Hematopoietic multipotent progenitor cell treated with erythropoietin and hydrocortisone succinate and interleukin-3 and kit ligand, for 8 days (in vitro differentiated cells): ENCODE measurements around the gene CINP.
A peak's percentile ranks its signal among the peaks of the same experiment; 100 is the strongest.

ENCODE experiments used
- DNase-seq: peaks from one replicate; pipeline ENCODE4 v3.0.0-alpha.2; 2015

Gene CINP

DNA sequence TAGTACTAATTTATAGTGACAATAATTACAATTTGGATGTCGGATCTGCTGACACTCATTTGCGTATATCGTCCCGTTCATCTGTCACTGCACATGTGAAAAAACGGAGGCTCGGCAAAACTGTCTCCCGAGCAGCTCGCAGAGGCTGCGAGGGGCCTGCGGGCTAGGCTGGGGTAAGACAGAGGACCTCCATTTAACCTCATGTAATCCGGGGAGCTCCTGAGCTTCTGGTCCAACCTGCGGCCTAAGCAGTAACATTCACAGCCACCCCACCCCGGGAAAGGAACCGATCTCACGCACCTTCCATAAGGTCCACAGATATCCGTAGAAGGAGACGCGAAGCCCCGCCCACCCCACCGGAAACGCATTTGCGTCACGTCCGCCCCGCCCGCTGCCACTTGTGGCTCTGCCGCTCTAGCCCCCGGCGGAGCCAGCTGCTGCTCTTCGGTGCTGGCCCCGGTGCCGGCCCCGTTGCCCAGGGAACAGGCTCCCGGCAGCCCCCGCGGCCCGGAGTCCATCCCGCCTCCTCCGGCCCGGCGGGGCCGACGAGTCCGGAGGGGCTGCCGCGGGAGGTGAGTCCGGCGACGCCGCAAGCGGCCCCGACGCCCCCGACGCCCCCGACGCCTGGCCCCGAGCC, at the start of gene CINP, which contains the start of gene TECPR2:
CINP (minus strand) TSS at position 346 of the 637 bp plus-strand sequence; CDS start at position 307, 39 bp downstream.
TECPR2 (plus strand) TSS at position 397 of the 637 bp plus-strand sequence. CDS start 13,781 bp downstream, outside the sequence.
- DNase-seq: peak; percentile 90

DNA sequence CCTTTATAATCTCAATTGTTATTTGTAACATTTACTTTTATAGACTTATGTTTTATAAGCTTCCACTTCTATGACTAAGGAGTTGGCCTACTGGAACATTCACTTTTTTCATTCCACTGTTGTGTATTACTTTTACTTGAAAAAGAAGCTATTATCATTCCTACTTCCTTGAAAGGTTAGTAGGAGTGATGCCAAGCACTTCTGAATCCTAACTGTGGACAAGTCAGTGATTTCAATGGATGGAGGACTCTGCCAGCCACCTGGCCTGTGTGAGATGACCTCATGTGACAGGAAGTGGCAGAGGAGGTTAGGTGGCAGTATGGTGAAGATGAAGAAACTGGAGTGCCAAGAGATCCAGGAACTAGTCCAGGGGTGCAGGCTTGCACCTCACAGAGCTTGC, 46.0 kb upstream of the CINP start:
- no peak for DNase-seq

DNA sequence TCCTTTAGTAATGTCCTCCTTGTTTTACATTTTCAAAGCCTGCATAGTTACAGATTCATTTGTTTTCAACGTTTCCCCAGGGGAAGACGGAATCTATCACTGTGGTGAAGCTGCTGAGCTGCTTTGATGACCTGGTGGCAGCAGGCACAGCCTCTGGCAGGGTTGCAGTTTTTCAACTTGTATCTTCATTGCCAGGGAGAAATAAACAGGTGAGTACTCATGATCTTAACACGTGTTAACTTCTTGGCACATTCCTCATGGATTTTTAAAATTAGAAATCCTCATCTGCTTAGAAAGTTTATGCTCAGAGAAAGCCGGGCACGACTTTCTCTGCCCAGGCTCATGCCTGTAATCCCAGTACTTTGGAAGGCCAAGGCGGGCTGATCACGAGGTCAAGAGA, 44.6 kb upstream of the CINP start:
- no peak for DNase-seq

DNA sequence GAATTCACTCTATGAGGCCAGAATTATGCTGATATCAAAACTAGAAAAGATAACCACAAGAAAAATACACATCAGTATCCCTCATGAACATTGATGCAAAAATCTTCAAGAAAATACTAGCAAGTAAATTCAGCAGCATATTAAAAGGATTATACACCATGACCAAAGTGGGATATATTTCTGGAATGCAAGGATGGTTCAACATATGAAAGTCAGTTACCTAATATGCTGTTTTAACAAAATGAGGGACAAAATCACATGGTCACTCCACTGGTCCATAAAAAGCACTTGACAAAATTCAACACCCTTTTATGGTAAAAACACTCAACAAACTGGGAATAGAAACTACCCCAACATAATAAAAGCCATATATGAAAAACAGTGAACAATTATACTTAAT, 40.3 kb upstream of the CINP start:
- DNase-seq: no peak

DNA sequence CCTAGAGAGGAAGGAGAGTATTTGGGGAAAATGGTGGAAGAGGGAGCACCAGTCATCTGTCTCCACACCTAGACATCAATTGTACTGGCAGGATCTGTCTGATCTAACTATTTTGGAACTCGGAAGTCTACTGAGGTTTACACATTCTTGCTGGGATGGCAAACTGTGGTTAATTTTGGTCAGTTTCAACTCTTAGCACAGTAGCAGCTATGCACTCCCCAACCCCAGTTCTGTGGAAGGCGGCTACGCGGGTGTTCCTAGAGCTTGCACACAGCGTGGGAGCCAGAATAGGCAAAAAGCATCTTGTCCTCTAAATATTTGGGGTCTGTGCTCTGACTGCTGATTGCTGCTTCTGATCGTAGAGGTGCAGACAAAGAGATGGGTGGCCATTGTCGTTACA, 33.8 kb upstream of the CINP start:
- DNase-seq: no peak

DNA sequence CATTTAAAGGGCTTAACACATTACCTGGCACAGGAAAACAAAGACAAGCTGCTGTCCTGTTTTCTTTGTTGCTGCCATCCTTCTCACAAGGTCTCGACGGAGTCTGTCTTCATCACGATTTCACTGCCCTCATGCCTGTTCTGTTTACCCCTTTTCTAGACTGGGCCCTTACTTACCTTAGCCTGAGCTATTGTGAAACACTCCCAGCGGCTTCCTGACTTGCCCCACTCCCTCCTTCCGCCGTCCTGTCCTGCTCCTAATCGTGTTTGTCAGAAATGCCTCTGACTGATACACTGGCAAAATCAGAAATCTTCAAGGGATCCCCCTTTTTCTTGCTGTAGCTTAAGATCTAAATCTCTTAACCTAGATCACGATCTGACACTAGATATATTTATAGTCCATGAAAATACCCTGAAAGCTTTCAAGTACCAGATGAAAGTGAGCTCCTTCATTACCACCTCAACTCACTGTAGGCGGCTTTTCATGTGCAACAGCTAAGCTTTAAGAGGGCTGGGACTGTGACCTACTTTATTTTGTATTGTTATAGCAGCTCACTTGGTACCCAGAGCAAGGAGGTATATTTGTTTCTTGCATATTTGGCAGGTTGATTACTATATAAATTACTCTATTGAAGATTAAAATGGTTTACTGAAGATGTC, 32.2 kb upstream of the CINP start:
- no peak for DNase-seq

DNA sequence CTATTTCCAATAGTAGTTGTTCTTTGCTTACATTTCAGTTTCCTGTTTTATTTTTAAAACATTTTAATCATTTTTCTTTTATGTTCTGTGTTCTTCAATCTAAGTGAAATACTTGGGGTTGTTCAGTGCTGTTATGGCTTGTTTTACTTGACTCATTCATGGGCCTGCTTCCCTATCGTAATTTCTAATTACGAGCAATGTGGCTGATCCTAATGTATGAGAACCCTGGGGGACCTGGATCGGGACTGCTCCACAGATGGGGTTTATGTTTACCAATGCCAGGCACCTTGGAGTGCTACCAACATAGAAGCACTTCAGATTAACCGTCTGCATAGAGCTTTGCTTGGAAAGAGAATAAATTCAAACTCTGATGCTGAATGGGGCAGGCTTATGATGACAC, 29.8 kb upstream of the CINP start:
- no peak for DNase-seq

DNA sequence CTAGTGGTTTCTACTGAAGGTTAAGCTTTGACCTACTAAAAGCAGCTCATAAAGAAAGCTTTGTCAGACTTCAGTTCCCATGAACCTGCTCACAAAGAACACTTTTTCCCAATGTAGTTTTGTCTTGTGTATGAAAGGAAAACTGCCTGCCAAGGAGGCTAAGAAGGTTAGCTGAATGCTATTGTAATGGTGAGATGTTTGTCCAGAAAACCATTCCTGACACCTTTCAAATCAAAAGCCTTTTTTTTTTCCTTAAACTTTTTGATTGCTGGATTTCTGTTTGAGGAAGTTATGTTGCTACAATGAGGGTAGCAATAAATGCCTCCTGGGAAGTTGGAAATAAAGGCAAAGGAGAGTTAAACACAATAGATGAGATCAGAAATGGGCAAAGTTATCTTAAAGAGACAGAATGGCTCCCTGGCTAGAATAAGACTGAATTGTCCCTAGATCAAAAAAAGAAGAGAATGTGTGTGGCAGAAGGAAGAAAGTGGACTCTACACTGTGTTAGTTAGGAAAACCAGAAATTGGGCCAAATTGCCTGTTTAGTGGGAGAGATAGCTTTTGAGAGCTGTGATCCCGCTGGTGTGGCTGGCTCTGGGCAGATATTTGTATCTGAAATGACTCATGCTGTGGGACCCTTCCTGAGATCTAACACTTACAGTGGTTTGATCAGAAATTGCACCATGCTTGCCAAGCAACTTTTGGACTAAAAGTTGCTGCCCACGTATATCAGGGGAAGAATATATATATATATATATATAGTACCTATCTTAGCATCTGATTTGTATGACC, 27.6 kb upstream of the CINP start:
- no peak for DNase-seq

DNA sequence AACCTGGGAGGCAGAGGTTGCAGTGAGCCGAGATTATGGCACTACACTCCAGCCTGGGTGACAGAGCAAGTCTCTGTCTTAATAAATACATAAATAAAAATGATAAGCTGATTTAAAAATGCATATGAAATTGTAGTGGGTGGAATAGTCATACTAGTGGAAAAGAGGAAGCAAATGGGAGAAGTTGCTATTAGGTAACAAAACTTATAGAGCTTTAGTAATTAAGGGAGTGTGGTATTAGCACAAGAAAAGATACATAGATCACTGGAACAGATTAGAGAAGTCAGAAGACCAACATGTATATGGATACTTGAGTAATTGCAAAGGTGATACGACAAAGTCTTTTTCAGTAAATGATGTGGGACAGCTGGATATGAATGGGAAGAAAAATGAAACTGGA, 26.6 kb upstream of the CINP start:
- DNase-seq: no peak

DNA sequence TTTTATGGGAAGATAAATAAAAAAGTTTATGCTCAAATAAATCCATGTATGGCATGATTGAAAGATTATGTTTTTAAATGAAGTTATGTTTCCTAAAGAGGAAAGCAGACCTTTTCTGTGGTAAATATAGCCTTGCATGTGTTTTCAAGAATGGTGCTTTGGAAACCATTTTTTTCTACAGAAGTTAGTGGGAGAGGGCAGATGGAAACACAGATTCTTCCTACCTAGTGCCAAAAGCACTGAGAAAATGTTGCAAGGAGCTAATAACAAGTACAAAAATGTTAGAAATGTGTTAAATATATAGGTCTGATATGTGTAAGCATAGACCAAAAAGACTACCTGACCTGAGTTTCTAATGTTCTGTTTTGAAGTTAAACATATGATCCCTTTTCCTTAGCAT, 24.4 kb upstream of the CINP start:
- no peak for DNase-seq

DNA sequence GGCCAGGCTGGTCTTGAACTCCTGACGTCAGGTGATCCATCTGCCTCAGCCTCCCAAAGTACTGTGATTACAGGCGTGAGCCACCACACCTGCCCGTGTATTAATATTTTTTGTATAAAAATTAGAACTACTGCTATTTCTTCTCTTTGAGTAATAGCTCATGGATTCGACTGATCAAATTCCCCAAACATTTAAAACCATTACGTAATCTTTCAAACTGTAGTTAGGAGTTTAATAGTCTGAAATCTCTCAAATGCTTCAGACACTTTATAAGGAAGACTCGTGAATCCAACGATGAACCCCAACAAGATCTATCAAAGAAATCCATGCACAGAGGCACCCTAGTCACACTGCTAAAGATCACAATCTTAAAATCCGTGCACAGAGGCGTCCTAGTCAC, 16.1 kb upstream of the CINP start:
- no peak for DNase-seq

DNA sequence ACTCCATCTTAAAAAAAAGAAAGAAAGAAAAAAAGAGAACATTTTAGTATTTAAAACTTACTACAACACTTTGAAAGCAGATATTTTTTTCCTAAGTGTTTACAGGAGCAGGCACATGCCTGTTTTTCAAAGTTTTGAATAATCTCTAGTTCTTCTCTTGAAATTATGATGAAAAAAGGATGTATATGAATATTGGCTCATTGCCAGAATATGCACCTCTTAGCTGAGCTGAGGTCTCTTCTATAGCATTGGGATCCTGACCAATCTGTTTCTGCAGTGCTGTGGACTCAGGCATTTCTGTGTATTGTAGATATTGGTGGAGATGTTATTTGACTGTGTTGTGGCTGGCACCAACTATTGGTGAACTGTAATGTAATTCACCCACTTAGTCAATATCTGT, 15.0 kb upstream of the CINP start:
- DNase-seq: no peak

DNA sequence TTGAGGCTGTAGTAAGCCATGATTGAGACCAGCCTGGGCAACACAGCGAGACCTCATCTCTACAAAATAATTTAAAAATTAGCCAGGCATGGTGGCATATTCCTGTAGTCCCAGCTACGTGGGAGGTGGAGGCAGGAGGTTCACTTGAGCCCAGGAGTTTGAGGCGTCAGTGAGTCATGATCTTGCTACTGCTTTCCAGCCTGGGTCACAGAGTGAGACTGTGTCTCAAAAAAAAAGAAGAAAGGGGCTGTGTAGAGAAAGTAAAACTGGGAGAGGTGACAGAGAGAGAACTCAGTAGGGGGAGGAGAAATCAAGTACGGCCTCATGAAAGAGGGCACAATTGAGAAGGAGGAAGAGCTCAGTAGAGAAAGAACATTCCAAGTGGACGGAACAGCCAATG, 12.4 kb upstream of the CINP start:
- no peak for DNase-seq

DNA sequence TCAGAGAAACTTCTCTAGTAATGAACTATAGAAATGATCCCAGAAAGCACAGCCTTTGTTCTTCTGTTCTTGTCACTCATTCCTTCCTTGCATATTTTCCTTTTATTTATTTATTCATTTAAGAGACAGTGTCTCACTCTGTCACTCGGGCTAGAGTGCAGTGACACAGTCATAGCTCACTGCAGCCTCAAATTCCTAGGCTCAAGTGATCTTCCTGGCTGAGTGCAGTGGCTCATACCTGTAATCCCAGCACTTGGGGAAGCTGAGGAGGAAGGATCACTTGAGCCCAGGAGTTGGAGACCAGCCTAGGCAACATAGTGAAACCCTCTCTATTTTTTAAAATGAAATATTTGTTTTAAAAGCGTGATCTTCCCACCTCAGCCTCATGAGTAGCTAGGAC, 11.6 kb upstream of the CINP start:
- DNase-seq: no peak

DNA sequence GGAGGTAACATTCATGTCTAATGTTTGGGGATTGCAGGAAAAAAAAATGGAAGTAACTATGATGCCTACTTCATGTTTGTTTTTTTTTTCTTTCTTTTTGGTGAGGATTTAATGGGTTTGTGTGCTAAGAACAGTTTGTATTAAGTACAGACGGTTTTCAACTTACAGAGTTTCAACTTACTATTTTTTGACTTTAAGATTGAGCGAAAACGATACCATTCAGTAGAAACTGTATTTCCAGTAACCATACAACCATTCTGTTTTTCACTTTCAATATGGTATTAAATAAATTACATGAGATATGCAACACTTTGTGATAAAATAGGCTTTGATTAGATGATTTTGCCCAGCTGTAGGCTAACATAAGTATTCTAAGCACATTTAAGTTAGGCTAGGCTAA, 10.4 kb upstream of the CINP start:
- no peak for DNase-seq

DNA sequence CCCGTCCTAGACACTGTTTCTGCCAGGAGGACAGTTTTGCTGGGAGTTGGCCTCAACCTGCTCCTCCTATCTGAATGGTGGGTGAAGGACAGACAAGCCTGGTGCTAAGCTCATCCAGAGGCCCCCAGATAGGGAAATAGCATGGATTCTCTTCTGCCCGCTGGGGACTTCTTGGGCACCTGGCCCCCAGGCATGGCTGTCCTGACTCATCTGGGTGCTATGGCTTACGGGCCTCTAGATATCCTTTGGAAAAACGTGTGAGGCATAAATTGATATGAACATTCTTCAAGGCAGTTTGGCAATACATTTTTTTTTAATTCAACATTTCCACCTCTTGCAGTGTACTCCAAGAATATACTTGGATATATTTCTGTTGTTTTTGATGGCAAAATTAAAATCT, 8.7 kb upstream of the CINP start:
- no peak for DNase-seq

DNA sequence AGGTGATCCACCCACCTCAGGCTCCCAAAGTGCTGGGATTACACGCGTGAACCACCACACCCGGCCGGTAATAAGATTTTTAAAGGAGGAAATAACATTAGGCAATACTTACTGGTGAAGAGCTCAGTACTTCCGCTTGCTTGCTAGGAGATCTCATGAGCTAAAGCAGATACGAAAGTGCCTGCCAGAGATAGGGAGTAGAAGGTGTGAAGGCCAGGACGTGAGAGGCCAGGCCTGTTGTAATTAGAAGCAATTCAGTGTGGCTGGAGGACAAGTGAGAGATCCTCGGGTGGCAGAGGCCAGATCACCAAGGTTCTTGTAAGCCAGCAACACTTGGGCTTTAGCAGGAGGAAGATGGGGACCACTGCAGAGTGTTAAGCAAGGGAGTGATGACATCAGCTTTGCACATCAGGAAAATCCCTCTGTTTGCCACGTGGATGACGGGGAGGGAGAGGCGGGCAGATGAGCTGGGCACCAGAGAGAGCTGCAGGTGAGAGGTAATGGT, 7.7 kb upstream of the CINP start:
- DNase-seq: no peak

DNA sequence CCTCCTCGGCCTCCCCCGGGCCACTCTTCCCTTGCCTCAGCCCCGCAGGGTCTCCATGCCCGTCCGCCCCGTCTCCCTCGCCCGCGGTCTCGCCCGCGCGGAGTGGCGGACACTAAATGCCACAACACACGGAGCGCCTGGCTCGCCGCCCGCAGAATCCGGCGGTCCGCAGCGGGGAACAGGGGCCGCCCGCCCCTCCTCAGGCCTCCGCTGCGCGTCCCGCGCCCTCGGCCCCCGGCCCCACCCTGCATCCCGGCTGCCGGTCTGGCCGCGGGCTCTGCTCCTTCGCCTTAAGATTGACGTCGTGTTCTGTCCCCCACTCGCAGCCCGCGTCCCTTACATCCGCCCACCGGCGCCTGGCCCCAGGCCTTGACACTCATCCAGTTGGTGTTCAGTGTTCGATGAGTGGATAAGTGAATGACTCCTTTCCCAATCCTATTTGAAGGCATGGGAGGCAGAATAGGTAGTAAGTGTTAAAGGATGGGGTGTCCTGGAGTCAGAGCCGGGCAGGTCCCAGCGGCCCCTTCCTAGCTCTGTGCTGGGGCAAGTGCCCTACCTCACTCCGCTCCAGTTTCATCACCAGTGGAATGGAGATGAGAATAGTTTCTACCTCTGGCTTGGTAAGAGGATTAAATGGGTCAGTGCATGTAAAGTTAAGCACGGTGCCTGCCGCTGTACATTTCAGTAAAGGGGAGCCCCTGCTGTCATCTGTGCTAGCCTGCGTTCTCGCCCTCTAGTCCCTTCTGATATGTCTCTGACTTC, 673 bp upstream of the CINP start:
- DNase-seq: peak; percentile 30

DNA sequence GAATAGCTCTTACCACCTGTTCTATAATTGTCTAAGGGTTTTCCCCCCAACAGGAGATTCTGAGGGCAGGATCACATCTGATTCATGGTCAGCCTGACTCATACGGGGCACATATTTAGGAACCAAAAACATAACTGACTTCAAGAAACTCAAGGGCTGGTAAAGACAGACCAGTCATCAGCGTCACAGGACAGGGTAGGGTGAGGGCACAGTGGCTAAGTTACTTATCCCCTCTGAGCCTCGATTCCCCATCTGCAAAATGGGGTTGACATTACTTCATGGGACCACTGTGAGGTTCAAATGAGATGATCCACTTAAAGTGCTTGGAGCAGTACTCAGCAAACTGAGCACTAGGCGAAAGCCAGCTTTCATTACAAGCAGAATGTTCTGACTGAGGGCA, 606 bp downstream of the CINP start:
- DNase-seq: peak; percentile 17

DNA sequence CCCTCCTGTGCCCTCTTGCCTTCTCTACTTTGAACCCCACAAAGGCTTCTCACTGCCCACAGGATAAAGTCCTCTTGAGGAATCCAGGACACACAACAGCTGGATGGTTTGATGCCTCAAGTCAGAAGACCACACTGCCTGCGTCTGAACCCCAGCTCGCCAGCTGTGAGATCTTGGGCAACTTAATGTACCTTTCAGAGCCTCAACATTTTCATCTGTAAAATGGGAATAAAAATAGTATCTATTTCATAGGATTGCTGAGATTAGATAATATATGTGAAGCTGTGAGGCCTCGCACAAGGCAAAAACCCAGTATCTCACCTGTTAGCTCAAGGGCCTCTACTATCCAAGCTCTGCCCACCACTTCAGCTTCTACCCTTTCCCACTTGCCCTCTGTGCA, 2.3 kb downstream of the CINP start:
- DNase-seq: no peak

DNA sequence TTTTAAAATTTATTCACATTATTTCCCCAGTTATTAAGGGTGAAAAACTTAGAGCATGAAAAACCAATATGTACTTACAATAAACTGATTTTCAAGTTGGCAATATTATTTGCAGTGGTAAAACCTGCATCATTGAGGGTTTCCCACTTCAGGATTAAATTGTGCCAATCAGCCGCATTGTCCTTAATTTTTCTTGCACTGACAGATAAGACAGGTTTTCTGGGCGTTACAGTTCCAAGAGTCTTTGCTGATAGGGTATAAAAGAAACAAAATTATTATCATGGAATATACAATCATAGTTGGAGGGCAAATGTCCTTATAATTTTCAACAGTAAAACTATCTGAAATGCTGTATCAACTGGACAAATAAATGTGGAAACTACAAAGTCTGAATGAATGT, 3.3 kb downstream of the CINP start:
- peak; percentile 55 for DNase-seq

DNA sequence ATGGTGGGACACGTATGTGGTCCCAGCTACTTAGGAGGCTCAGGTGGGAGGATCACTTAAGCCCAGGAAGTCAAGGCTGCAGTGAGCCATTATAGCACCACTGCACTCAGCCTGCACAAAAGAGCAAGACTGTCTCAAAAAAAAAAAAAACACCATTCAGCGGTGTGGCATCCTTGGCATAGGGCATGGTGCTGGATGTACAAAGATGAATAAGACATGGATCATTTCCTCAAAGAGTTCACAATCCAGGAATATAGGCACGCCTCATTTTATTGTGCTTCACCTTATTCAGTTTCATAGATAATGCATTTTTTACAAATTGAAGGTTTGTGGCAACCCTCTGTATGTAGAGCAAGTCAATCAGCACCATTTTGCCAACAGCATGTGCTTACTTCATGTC, 6.4 kb downstream of the CINP start:
- DNase-seq: no peak

DNA sequence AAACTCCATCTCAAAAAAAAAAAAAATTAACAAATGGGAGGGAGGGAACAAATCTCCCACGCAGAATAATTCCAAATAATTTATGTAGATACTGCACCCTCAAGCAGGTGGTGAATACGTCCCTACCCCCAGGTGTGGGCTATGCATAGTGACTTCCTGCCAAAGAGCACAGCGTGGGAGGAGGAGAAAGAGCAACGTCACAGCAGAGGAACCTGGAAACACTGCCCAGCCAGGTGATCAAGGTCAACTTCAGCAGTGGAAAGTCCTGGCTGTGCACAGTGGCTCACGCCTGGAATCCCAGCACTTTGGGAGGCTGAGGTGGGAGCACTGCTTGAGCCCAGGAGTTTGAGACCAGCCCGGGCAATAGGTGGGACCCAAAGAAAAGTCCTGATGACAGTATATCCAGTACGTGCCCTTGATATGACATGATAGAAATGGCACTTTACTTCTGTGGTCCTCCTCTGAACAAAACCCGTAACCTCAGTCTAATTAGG, 9.5 kb downstream of the CINP start:
- no peak for DNase-seq
